GM19328 (cell line): ENCODE results near the gene MED10.

Experiments
- ATAC-seq: cut with Tn5 transposase; IDR thresholded peaks from one replicate; pipeline ENCODE4 v1.9.1; 2021; ENCODE audit warnings: mild to moderate bottlenecking, moderate library complexity; ENCODE audit not compliant: unreplicated experiment

MED10 gene

GRCh38 chr5:6377905-6378765 is at the start of gene MED10:
Gene MED10, minus strand, starts transcription at chr5:6378547. Its CDS starts 64 bp downstream, at chr5:6378483.
- peak; percentile 99 for ATAC-seq

- no peak for ATAC-seq
Measured at GRCh38 chr5:6427694-6428093, 49.3 kb upstream of the MED10 start.

GRCh38 chr5:6424700-6425099 is 46.4 kb upstream of the MED10 start:
- ATAC-seq = no peak

GRCh38 chr5:6424110-6424659 is 45.8 kb upstream of the MED10 start:
- ATAC-seq = no peak

- ATAC-seq = no peak
Measured at GRCh38 chr5:6423327-6424109, 45.2 kb upstream of the MED10 start.

GRCh38 chr5:6419340-6419852 is 41.0 kb upstream of the MED10 start:
- no peak for ATAC-seq

- no peak for ATAC-seq
Measured at GRCh38 chr5:6418679-6419276, 40.4 kb upstream of the MED10 start.

GRCh38 chr5:6417657-6418056 is 39.3 kb upstream of the MED10 start:
- ATAC-seq = no peak

- no peak for ATAC-seq
Measured at GRCh38 chr5:6412811-6413210, 34.5 kb upstream of the MED10 start.

- no peak for ATAC-seq
Measured at GRCh38 chr5:6411141-6411540, 32.8 kb upstream of the MED10 start.

GRCh38 chr5:6410421-6410820 is 32.1 kb upstream of the MED10 start:
- no peak for ATAC-seq

GRCh38 chr5:6408627-6409446 is 30.5 kb upstream of the MED10 start:
- ATAC-seq = no peak

GRCh38 chr5:6408260-6408596 is 29.9 kb upstream of the MED10 start:
- ATAC-seq = no peak

GRCh38 chr5:6407558-6408259 is 29.4 kb upstream of the MED10 start:
- ATAC-seq = no peak

GRCh38 chr5:6405591-6405990 is 27.2 kb upstream of the MED10 start:
- no peak for ATAC-seq

- ATAC-seq = no peak
Measured at GRCh38 chr5:6404129-6404528, 25.8 kb upstream of the MED10 start.

GRCh38 chr5:6403416-6403815 is 25.1 kb upstream of the MED10 start:
- ATAC-seq = no peak

GRCh38 chr5:6402939-6403338 is 24.6 kb upstream of the MED10 start:
- no peak for ATAC-seq

- no peak for ATAC-seq
Measured at GRCh38 chr5:6401410-6401809, 23.1 kb upstream of the MED10 start.
